IPS-18a (cell line): Measurements from ENCODE around the gene PSTK.

Experiments used
- H3K27ac ChIP-seq: one replicate; pipeline ENCODE4 v1.5.1; 2013; ENCODE audit warnings: low read length
- H3K27me3 ChIP-seq: one replicate; pipeline ENCODE4 v1.6.1; 2013; ENCODE audit warnings: mild to moderate bottlenecking, low read length; ENCODE audit not compliant: control insufficient read depth, insufficient read depth
- H3K36me3 ChIP-seq: one replicate; pipeline ENCODE4 v1.6.1; 2013; ENCODE audit warnings: low read depth, low read length; ENCODE audit not compliant: control insufficient read depth
- H3K4me1 ChIP-seq: one replicate; pipeline ENCODE4 v1.6.1; 2013; ENCODE audit warnings: low read depth, low read length; ENCODE audit not compliant: control insufficient read depth
- H3K4me3 ChIP-seq: one replicate; pipeline ENCODE4 v1.5.1; 2013; ENCODE audit warnings: low read length
- H3K9ac ChIP-seq: one replicate; pipeline ENCODE4 v1.6.1; 2013; ENCODE audit warnings: mild to moderate bottlenecking, low read length, moderate library complexity
- H3K9me3 ChIP-seq: one replicate; pipeline ENCODE4 v1.6.1; 2013; ENCODE audit warnings: low read depth, low read length; ENCODE audit not compliant: control insufficient read depth

PSTK gene

DNA sequence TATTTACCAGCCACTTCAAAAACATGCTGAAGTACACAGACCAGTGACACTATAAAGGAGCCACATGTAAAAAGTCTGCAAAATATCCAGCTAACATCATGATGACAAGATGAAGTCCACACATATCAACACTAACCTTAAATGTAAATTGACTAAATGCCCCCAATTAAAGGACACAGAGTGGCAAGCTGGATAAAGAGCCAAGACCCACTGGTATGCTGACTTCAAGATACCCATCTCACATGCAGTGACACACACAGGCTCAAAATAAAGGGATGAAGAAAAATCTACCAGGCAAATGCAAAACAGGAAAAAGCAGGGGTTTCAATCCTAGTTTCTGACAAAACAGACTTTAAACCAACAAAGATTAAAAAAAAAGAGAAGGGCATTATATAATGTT is 13.3 kb upstream of the PSTK start:
- Histone ChIP-seq H3K36me3 (no peaks in the 10 kb centered on the region), H3K27me3 (no peaks in the 10 kb centered on the region), H3K9ac (no peak overlapping the region), H3K4me1 (no peaks in the 10 kb centered on the region), H3K27ac (no peak overlapping the region), H3K9me3 (no peaks in the 10 kb centered on the region), H3K4me3 (no peak overlapping the region)

DNA sequence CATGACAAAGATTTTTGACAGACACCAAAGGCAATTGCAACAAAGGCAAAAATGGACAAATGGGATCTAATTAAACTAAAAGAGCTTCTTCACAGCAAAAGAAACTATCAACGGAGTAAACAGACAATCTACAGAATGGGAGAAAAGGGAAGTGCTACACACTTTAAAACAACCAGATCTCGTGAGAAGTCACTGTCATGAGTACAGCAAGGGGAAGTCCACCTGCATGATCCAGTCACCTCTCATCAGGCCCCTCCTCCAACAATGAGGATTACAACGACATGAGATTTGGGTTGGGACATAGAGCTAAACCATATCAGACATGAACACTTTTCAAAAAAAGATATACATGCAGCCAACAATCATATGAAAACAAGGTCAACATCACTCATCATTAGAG is 11.5 kb upstream of the PSTK start:
- Histone ChIP-seq H3K27ac (no peak overlapping the region), H3K36me3 (no peaks in the 10 kb centered on the region), H3K9me3 (no peaks in the 10 kb centered on the region), H3K9ac (no peak overlapping the region), H3K4me1 (no peaks in the 10 kb centered on the region), H3K27me3 (no peaks in the 10 kb centered on the region), H3K4me3 (no peak overlapping the region)

DNA sequence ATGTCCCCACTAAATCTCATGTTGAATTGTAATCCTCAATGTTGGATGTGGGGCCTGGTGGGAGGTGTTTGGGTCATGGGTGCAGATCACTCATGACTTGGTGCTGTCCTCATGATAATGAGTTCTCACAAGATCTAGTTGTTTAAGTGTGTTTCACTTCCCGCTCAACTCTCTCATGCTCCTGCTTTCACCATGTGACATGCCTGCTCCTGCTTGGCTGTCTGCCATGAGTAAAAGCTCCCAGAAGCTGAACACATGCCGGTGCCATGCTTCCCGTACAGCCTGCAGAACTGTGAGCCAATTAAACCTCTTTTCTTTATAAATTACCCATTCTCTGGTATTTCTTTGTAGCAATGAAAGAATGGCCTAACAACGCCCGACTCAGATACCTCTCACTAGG is 6.2 kb upstream of the PSTK start:
- no peaks in the 10 kb centered on the region for H3K9me3 ChIP-seq
- H3K27me3 ChIP-seq: no peaks in the 10 kb centered on the region
- H3K9ac ChIP-seq: no peak overlapping the region
- H3K4me1 ChIP-seq: no peaks in the 10 kb centered on the region
- H3K4me3 ChIP-seq: no peak overlapping the region
- no peak overlapping the region for H3K27ac ChIP-seq
- H3K36me3 ChIP-seq: no peaks in the 10 kb centered on the region

DNA sequence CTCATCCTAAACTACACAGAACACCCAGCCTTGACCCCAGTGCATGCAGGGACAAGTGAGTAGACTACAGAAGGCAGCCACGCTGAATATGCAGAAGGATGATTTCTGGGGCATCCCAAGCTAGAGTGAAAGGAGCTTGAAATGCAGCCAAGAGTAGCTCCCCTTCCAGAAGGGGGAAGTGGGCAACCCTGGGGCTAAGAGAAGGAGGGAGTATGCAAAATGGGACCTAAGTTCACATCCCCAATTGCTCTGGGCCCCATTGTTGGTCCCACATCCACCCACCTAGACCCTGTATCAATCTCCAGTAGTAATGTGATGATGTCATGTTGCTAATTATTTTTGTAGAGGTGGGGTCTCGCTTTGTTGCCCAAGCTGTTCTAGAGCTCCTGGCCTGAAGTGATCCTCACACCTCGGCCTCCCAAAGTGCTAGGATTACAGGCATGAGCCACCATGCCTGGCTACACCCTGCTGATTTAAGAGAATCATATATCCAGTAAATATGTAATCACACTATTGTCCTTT is 5.6 kb upstream of the PSTK start:
- Histone ChIP-seq H3K36me3 (no peaks in the 10 kb centered on the region), H3K9ac (no peak overlapping the region), H3K9me3 (no peaks in the 10 kb centered on the region), H3K27me3 (no peaks in the 10 kb centered on the region), H3K4me3 (no peak overlapping the region), H3K4me1 (no peaks in the 10 kb centered on the region), H3K27ac (no peak overlapping the region)

DNA sequence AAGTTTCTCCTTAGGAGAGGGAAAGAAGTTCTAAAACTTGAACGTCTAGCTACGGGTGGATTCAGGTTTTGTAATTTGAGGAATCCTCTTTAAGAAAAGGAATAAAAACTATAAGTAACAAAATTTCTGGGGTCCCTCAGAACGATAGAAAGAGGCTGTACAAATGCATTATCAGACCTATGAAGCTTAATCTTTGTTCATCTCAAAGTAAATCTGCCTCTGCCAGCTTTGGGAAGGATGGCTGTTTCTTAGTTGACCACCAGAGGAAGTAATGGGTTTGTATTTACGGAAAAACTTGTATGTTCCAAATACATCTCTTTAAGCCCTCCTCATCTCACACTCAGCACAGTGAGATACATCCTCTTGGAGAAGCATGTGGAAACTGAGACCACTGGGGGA is 864 bp downstream of the PSTK start:
- Histone ChIP-seq H3K9me3 (no peaks in the 10 kb centered on the region), H3K4me3 (peak overlapping the region; percentile 68), H3K9ac (peak overlapping the region; percentile 50), H3K27me3 (no peaks in the 10 kb centered on the region), H3K36me3 (no peaks in the 10 kb centered on the region), H3K27ac (no peak overlapping the region), H3K4me1 (peaks cover 3% of the 10 kb centered on the region)

DNA sequence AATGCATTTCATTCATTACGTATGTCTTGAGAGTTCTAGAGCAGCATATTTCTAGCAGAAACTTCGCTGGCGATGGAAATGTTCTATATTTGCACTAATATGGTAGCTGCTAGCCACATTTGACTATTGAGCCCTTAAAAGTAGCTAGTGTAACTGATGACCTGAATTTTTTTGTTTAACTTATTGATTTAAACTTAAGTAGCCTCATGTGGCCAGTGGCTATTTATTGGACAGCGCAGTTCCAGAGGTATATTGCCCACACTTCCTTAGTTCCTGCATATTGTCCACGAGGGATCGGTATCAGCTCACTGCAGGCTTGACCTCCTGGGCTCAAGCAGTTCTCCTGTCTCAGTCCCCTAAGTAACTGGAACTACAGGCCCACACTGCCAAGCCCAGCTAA is 3.7 kb downstream of the PSTK start:
- H3K4me1 ChIP-seq: peaks cover 3% of the 10 kb centered on the region
- no peaks in the 10 kb centered on the region for H3K27me3 ChIP-seq
- H3K36me3 ChIP-seq: peaks cover 5% of the 10 kb centered on the region
- H3K9ac ChIP-seq: no peak overlapping the region
- H3K4me3 ChIP-seq: no peak overlapping the region
- H3K27ac ChIP-seq: no peak overlapping the region
- H3K9me3 ChIP-seq: no peaks in the 10 kb centered on the region

DNA sequence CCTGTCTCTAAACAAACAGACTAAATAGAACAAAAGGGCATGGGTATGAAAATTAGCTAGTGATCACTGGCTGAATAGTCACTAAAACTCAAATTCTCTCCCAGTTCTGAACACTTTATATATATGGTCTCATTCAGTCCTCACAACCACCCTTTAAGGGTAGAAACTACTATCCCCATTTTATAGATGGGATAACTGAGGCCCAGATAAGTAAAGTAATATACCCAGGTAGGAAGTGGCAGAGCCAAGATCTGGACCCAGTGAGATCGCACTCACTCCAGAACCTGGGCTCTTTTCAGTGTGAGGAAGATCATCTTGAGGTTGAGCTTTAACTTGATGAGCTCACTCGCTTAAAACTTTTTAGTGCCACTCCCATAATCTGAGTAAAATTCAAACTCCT is 4.5 kb downstream of the PSTK start:
- Histone ChIP-seq H3K36me3 (peaks cover 5% of the 10 kb centered on the region), H3K4me3 (no peak overlapping the region), H3K9me3 (no peaks in the 10 kb centered on the region), H3K9ac (no peak overlapping the region), H3K27ac (no peak overlapping the region), H3K4me1 (peaks cover 2% of the 10 kb centered on the region), H3K27me3 (no peaks in the 10 kb centered on the region)

DNA sequence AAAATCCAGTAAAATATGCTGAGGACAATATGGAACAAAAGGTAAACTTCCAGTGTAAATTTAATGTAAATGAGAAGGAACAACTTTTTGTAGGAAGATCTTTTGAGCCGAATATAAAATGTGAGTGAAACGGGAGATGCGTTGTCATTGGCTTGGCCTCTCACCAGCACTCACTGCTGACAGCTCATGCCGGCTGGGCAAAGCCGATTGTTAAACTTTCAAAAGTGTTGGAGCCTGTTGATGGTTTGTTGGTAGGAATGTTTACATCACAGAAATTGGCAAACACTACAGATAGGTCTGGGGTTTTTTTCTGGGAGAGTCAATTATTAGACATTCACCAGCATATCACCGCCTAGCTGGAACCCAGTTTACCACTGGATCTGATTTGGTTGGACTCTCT is 6.1 kb downstream of the PSTK start:
- Histone ChIP-seq H3K9me3 (no peaks in the 10 kb centered on the region), H3K27me3 (no peaks in the 10 kb centered on the region), H3K4me3 (no peak overlapping the region), H3K27ac (no peak overlapping the region), H3K4me1 (no peaks in the 10 kb centered on the region), H3K9ac (no peak overlapping the region), H3K36me3 (peaks cover 8% of the 10 kb centered on the region)

DNA sequence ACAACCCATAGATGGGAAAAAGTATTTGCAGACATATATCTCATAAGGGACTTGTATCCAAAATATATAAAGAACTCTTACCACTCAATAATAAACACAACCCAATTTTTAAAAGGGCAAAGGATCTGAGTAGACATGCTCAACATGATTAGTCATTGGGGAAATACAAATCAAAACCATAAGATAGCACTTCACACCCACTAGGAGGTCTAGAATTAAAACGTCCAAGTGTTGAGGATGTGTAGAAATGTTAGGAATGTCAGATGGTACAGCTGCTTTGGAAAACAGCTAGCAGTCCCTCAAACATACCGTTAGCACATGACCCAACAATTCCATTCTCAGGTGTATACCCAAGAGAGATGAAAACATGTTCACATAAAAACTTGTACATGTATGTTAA is 8.3 kb downstream of the PSTK start:
- Histone ChIP-seq H3K27ac (no peak overlapping the region), H3K36me3 (peaks cover 12% of the 10 kb centered on the region)

DNA sequence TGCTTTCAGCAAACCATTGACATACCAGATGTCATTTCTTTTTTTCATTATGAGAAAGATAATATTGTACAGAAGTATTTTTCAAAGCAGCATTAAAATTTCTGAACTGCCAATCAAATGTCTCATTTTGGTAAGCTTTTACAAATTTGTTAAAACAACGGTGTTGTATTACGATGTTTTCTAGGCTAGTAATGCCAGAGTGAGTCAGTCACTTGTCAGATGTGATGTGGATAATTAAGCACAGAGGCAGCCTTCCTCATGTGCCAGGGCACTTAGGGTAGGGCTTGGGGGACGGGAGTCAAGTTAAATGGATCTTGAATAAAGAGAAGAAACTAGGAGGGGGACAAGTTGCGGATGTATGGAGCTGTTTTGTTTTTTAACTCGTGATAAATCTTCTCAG is 10.1 kb downstream of the PSTK start:
- Histone ChIP-seq H3K9ac (no peak overlapping the region), H3K4me1 (no peaks in the 10 kb centered on the region), H3K36me3 (peaks cover 23% of the 10 kb centered on the region), H3K27ac (no peak overlapping the region), H3K9me3 (no peaks in the 10 kb centered on the region), H3K4me3 (no peak overlapping the region), H3K27me3 (no peaks in the 10 kb centered on the region)

More for the DNA sequence above, 8.3 kb downstream of the PSTK start:
- Histone ChIP-seq H3K9ac (no peak overlapping the region), H3K9me3 (no peaks in the 10 kb centered on the region), H3K4me1 (no peaks in the 10 kb centered on the region), H3K27me3 (no peaks in the 10 kb centered on the region), H3K4me3 (no peak overlapping the region)

DNA sequence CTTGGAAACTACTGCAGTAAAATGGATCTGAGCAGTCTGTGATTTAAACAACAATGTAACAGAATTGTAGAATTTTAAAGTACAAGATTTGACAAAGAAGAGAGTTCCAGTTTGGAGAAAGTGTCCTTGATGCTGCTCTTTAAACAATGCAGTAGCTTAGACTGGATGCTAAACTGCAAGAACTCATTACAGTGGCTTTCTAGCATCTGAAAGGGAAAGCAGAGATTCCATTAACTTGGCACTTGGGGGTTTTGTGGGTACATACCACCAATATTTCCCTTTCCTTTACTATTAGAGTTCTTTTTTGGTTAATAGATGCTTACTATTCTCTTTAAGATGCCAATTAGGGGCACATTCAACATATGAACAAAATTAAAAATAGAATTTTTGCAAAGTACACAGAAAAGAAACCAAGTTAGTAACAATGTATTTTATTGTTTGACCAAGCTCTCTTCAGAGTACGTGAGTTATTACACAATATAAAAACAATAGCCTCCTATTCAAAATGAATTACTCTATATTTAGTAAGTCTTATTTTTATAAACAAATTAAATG is 11.9 kb downstream of the PSTK start:
- Histone ChIP-seq H3K27me3 (no peaks in the 10 kb centered on the region), H3K9ac (no peak overlapping the region), H3K4me3 (no peak overlapping the region), H3K36me3 (peaks cover 26% of the 10 kb centered on the region), H3K9me3 (no peaks in the 10 kb centered on the region), H3K27ac (no peak overlapping the region), H3K4me1 (no peaks in the 10 kb centered on the region)

DNA sequence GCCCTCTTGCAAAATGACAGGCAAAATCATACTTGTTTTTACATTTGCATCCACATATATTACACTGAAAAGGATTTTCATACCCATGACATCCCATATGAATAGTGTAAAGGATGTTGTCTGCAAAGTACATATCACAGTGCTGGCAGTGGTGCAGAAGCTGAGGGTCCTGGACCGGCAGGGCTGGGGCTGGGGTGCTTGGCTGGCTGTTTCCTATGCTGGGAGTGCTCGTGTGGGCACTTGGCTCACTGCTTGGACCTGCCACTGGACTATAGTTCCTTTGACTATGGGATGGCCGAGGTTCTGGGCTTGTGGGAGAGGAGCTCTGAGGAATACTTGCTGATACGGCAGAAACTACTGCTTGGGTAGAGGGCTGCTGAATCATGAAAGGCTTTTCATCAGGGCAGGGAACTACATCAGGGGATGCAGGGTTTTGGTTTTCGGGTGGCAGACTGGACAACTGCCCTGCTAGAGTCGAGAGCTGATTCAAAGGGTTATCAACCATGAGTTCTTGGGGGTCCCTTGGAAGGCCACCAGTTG is 13.7 kb downstream of the PSTK start:
- H3K27me3 ChIP-seq: no peaks in the 10 kb centered on the region
- no peak overlapping the region for H3K27ac ChIP-seq
- no peak overlapping the region for H3K4me3 ChIP-seq
- no peak overlapping the region for H3K9ac ChIP-seq
- H3K9me3 ChIP-seq: no peaks in the 10 kb centered on the region
- H3K4me1 ChIP-seq: no peaks in the 10 kb centered on the region
- H3K36me3 ChIP-seq: peaks cover 34% of the 10 kb centered on the region
